GM18868 (cell line): ENCODE data around the gene INSC.
"Not testable (repeated sequence)": the region's sequence is repeated elsewhere in the genome, so short reads cannot be mapped to it uniquely, and the experiment has no call there.

Experiments
- ATAC-seq: cut with Tn5 transposase; IDR thresholded peaks from one replicate; pipeline ENCODE4 v1.9.1; 2021; ENCODE audit warnings: mild to moderate bottlenecking, moderate library complexity; ENCODE audit not compliant: unreplicated experiment

INSC gene, protein sequence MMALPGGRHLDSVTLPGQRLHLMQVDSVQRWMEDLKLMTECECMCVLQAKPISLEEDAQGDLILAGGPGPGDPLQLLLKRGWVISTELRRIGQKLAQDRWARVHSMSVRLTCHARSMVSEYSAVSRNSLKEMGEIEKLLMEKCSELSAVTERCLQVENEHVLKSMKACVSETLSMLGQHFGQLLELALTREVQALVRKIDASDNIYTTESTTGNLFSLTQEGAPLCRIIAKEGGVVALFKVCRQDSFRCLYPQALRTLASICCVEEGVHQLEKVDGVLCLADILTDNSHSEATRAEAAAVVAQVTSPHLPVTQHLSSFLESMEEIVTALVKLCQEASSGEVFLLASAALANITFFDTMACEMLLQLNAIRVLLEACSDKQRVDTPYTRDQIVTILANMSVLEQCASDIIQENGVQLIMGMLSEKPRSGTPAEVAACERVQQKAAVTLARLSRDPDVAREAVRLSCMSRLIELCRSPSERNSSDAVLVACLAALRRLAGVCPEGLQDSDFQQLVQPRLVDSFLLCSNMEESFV

GRCh38 chr11:15114501-15115475 lies at the start of gene INSC:
Gene INSC (plus strand): TSS chr11:15114923. CDS start chr11:15149175, 34,252 bp downstream.
- ATAC-seq = no peak

- ATAC-seq = not testable (repeated sequence)
Measured at GRCh38 chr11:15069751-15070150, 45.0 kb upstream of the INSC start.

DNA sequence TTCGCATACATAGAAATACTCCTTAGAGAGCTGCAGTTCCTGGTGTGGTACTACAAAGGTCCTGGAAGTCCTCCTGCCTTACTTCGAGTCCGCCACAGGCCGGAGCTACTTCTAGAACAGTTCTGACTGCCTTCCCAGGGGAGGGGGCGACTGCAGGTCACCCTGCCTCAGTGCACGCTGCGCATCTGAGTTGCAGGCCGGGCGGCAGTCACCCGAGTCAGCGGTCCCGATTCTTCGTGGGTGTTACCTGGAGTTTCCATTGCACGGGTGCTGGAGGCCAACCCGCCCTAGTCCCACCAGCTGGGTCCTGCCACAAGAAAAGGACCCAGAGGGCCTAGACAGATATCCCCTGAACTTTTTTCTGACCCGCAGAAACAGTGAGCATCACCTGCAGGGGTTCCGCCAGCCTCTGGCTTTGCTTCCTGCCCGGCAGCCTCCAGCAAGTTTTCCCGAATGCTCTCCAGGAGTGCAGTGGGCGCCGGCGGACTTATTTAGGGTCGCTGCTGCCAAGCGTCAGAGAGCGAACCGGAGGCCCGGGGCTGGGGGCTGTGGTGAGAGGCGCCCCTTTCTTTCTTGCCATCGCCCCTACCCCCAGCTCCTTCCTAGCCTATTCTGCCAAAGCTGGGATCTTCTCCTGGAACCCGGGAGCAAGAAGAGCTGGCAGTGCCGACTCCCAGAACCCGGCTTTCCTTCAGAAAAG lies 43.0 kb upstream of the INSC start:
- no peak for ATAC-seq

GRCh38 chr11:15072551-15073143 lies 42.1 kb upstream of the INSC start:
- no peak for ATAC-seq

DNA sequence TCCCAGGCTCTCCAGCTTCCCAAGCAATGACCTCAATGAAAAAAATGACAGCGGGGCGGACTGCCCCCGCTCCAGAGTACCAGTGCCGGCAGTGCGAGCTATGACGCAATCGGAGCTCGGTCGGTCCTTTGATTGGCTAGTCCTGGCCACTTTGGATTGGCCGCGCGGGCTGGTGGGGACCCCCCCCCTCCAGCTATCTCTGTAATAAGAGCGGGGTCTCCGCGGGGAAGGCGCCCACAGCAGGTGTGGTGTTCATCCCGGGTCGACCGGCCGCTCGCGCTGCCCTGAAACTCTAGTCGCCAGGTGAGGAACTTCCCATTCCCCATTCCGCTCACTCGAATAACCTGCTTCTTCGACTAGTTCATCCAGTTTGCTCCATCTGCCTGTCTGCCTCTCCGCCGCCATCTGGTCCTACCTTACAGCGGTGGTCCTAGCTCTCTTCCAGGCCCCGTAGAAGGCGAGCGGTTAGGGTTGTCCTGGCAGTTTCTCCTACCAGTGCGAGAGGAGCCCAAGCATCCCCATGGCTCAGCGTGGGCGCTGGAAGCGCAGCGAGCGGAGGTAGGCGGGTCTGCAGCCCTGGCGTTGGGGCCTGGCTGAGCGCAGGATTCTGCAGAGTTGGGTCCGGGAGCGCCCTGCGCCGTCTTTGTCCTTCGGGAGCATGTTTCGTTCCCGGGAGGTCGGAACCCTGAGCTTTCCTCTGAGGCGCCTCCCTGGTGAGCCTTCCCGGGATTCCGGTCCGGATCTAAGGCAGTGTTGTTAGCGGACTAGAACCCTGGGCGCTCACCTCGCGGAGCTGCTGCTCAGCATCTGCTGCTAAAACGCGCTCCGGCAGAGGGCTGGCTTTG lies 41.1 kb upstream of the INSC start, which contains the start of gene CALCB:
TSS of gene CALCB (plus strand) at position 233 of the 845 bp plus-strand sequence. CDS start 1,126 bp downstream, outside the sequence.
- no peak for ATAC-seq

GRCh38 chr11:15074206-15075161 lies 40.2 kb upstream of the INSC start:
- ATAC-seq = peak; percentile 96

DNA sequence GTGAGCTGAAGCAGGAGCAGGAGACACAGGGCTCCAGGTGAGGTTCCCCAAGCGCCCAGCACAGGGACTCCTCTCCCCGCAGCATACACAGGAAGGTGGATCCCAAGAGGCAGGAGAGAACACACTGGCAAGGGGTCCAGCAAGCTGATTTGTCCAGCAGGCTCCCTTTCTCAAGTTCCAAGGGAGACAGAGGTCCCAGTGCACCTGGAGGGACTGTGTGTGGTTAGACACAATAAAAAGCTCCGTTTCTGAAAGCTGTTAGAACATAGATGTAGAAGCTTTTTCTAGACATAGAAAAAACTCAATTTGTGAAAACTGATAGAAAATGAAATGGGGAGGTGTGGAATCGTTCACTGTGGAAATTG lies 39.6 kb upstream of the INSC start:
- ATAC-seq = no peak

DNA sequence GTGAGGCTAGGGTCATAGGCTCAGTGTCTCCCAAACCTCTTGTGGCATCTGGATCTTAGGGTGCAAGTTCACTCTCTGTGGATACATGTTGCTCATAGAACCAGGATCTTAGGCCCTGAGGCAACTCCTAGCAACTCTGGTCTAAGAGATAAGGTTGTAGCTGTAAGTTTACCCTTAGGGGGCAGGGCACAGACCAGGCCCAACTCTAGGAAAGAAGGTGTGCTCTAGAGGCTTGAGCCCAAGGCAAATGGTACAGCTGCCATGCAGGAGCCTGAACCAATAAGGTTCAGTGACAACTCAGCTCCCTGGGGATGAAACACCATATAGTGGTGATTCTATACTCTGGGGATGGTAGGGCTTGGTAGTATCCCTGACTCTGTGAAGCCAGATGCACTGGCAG lies 23.5 kb upstream of the INSC start:
- no peak for ATAC-seq

GRCh38 chr11:15091625-15092024 lies 23.1 kb upstream of the INSC start:
- ATAC-seq = no peak

GRCh38 chr11:15093432-15093831 lies 21.3 kb upstream of the INSC start:
- peak; percentile 80 for ATAC-seq

DNA sequence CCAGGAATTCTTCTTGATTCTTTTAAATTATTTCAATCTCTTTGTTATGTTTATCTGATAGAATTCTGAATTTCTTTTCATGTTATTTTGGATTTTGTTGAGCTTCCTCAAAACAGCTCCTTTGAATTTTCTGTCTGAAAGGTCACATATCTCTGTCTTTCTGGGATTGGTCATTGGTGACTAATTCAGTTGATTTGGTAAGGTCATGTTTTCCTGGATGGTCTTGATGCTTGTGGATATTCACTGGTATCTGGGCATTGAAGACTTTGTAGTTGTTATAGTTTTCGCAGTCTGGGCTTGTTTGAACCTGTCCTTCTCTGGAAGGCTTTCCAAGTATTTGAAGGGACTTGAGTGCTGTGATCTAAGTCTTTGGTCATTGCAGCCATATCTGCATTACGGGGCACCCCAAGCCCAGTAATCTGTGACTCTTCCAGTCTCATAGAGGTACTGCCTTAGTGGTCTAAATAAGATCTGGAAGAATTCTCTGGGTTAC lies 18.9 kb upstream of the INSC start:
- no peak for ATAC-seq

DNA sequence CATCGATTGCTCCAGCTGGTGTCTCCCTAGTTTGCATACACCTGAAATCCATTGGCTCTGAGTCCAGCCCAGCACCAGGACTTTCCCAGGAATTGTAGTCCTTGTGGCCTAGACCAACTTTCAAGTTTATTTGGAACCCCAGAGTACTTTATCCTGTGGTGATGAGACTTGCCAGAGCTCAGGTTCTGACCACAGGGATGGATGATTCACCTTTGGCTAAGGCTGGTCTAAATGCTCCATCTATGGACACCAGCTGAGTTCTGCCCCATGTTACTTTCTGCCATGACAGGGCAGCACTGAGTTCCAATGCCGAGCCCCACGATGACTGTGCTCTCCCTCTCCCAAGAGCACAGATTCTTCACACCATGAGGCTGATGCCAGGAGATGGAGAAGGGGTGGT lies 17.3 kb upstream of the INSC start:
- no peak for ATAC-seq

DNA sequence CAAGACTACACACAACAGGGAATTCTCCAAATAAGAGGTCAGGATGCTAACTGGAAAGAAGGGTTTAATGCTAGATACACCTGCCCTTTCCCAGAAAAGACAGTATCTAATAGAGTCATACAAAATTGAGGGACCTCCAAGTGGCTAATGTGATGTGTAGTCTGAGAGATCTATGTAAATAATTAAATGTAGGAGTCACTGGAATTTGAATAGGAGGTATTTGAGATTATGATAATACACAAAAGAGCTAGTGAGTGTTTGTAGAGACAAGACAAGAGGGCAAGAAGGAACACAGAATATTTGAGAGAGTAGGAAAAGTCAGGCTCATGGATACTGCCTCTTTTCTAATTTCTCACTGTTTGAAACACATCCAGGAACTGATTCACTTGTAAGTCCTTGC lies 15.5 kb upstream of the INSC start:
- no peak for ATAC-seq

GRCh38 chr11:15101072-15101709 lies 13.5 kb upstream of the INSC start:
- ATAC-seq = peak; percentile 87

DNA sequence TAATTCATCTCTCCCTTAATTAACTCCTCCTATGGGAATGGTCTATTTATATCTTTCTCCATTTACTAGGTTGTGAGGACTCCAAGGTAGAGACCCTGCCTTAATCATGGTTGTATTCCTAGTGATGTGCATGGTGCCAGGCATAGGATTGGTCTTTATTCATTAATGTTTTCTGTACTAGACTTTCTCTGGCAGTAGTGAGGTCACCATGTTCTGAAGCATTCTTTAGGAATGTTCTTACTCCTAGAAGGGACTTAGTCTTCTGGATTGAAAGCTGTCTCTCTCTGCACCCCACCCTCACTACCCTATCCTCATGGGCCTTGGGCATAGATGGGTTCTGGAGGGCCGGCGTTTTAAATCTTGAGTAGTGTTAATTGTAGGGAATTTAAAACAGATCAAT lies 10.6 kb upstream of the INSC start:
- no peak for ATAC-seq

GRCh38 chr11:15106201-15106965 lies 8.3 kb upstream of the INSC start:
- no peak for ATAC-seq
